Lung (tissue), 12 donors: ENCODE measurements around the gene MEGF10. TPM values are rescaled to one million over a fixed set of nuclear protein-coding genes. Genes with fewer than 3 reads are reported as not detected.
A peak's percentile ranks its signal among the peaks of the same experiment; 100 is the strongest.

ENCODE experiments used
- ATAC-seq: fragments of 200-7000 bp; cut with Tn5 transposase; one replicate; pipeline ENCODE4 v1.9.1; 2020; ENCODE audit warnings: moderate number of reproducible peaks; ENCODE audit not compliant: insufficient read depth, low FRiP score
- DNase-seq, 3 donors: peaks; one replicate each; pipeline ENCODE4 v3.0.0-alpha.2; 2013 to 2017
- H3K27ac ChIP-seq, 2 donors: one replicate each; pipeline ENCODE4 v1.5.1; 2013; ENCODE audit warnings: mild to moderate bottlenecking in 2 of 2, moderate library complexity in 2 of 2, control low read depth in 1 of 2, inconsistent platforms in 1 of 2, low read depth in 1 of 2, low read length in 1 of 2
- H3K27me3 ChIP-seq, 3 donors: one replicate each; pipeline ENCODE4 v1.5.1; 2013; ENCODE audit warnings: low read length in 2 of 3; ENCODE audit not compliant: control insufficient read depth in 3 of 3, insufficient read depth in 3 of 3
- H3K36me3 ChIP-seq, 4 donors: one replicate each; pipeline ENCODE4 v1.5.1; 2013; ENCODE audit warnings: low read length in 4 of 4, mild to moderate bottlenecking in 1 of 4, moderate library complexity in 1 of 4; ENCODE audit not compliant: control insufficient read depth in 4 of 4, insufficient read depth in 4 of 4
- H3K4me1 ChIP-seq, 5 donors: one replicate each; pipeline ENCODE4 v1.5.1; 2013; ENCODE audit warnings: low read length in 5 of 5, mild to moderate bottlenecking in 2 of 5, moderate library complexity in 1 of 5; ENCODE audit not compliant: control insufficient read depth in 5 of 5, insufficient read depth in 5 of 5
- H3K4me3 ChIP-seq: one replicate; pipeline ENCODE4 v1.5.1; 2013; ENCODE audit warnings: mild to moderate bottlenecking, control low read depth, moderate library complexity
- H3K9ac ChIP-seq, 2 donors: one replicate each; pipeline ENCODE4 v1.5.1; 2013; ENCODE audit warnings: low read length in 2 of 2, control low read depth in 1 of 2; ENCODE audit not compliant: insufficient read depth in 1 of 2
- H3K9me3 ChIP-seq, 4 donors: one replicate each; pipeline ENCODE4 v1.5.1; 2013; ENCODE audit warnings: low read length in 3 of 4, mild to moderate bottlenecking in 1 of 4, moderate library complexity in 1 of 4; ENCODE audit not compliant: control insufficient read depth in 4 of 4, insufficient read depth in 3 of 4
- WGBS, 2 donors: extraction: QIAGEN DNeasy Blood & Tissue Kit; methylation state at CpG; one replicate each; pipeline ENCODE4 v1.1.7; 2013; 5-methylcytosine and 5-hydroxymethylcytosine counted together
- polyA plus RNA-seq, 2 donors: library from polyadenylated mRNA; stranded (reverse); fragments of 200-250 nt; gene quantifications; one replicate each; pipeline ENCODE4 v1.2.1, GENCODE V29; 2013
- total RNA-seq, 2 donors: library from RNA; depleted of rRNA in 1 of 2; stranded (reverse); fragments of >200 nt in 1 of 2; gene quantifications; one replicate each; pipeline ENCODE4 v1.2.1, GENCODE V29; 2014 to 2021
- TF ChIP-seq, protein P1 (sequence below): IDR thresholded peaks from 2 replicates; pipeline ENCODE4 v1.5.1; 2012; ENCODE audit warnings: mild to moderate bottlenecking; ENCODE audit errors: control extremely low read depth, extremely low read depth
- donor health status: control.
- donor health status: control.
- donor health status: Bipolar disorder and iron deficiency.
- donor health status: healthy.
- donor health status: DM: yes; HTN: yes; CAD: no.

The MEGF10 gene
- total and polyA plus RNA-seq, 4 donors, result 0.02 to 0.82 (median 0.12) TPM

GRCh38 chr5:127492854-127493738 is 202.5 kb downstream of the MEGF10 start:
- DNase-seq (peak in 2 of 3 donors; percentile 75 to 81), ATAC-seq (no peak)
- H3K36me3 ChIP-seq, result no peaks in the 10 kb centered on the region
- no peaks in the 10 kb centered on the region for H3K4me1 ChIP-seq
- H3K27ac ChIP-seq, result no peak overlapping the region
- H3K27me3 ChIP-seq, result peaks cover 0 to 18% (median 16%) of the 10 kb centered on the region in 3 donors
- 67 to 73% methylated on average over 3 of the region's 3 CpGs for WGBS, 2 donors
- TF ChIP-seq, protein P1, sequence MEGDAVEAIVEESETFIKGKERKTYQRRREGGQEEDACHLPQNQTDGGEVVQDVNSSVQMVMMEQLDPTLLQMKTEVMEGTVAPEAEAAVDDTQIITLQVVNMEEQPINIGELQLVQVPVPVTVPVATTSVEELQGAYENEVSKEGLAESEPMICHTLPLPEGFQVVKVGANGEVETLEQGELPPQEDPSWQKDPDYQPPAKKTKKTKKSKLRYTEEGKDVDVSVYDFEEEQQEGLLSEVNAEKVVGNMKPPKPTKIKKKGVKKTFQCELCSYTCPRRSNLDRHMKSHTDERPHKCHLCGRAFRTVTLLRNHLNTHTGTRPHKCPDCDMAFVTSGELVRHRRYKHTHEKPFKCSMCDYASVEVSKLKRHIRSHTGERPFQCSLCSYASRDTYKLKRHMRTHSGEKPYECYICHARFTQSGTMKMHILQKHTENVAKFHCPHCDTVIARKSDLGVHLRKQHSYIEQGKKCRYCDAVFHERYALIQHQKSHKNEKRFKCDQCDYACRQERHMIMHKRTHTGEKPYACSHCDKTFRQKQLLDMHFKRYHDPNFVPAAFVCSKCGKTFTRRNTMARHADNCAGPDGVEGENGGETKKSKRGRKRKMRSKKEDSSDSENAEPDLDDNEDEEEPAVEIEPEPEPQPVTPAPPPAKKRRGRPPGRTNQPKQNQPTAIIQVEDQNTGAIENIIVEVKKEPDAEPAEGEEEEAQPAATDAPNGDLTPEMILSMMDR, result peak; percentile 34
- H3K9ac ChIP-seq, result no peak overlapping the region
- no peaks in the 10 kb centered on the region for H3K9me3 ChIP-seq
- no peak overlapping the region for H3K4me3 ChIP-seq

GRCh38 chr5:127498548-127498947 is 208.0 kb downstream of the MEGF10 start:
- no peak for ATAC-seq
- Histone ChIP-seq H3K36me3 (no peaks in the 10 kb centered on the region), H3K4me3 (no peak overlapping the region), H3K27ac (no peak overlapping the region), H3K4me1 (no peaks in the 10 kb centered on the region), H3K9ac (no peak overlapping the region), H3K27me3 (peaks cover 0 to 9% (median 3%) of the 10 kb centered on the region in 3 donors), H3K9me3 (no peaks in the 10 kb centered on the region)
- WGBS, 2 donors, result 77% methylated on average over 1 of the region's 1 CpG
- TF ChIP-seq, protein P1, result no peak
- no peak for DNase-seq

DNA sequence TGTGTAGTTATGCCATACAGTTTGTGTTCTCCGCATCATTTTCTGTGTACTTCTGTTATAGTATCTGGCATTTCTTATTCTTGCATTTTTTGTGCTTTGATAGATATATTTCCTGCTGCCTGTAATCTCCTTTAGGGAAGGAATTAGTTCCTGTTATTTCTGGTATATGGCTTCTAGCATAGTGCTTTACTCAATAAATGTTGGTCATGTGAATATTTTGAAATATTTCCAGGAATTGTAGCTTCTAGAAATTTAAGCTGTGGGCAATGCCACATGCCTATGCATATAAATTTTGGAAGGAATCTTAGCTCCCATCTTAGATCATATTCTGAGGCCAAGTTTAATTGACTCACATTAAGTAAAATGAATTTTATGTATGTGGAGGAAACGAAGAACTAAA is 215.3 kb downstream of the MEGF10 start:
- no peaks in the 10 kb centered on the region for H3K9me3 ChIP-seq
- no peaks in the 10 kb centered on the region for H3K4me1 ChIP-seq
- no peak overlapping the region for H3K4me3 ChIP-seq
- H3K36me3 ChIP-seq, result no peaks in the 10 kb centered on the region
- peak; percentile 11 for ATAC-seq
- 80 to 84% methylated on average over 2 of the region's 2 CpGs for WGBS, 2 donors
- no peaks in the 10 kb centered on the region for H3K27me3 ChIP-seq
- H3K9ac ChIP-seq, result no peak overlapping the region
- TF ChIP-seq, protein P1, result no peak
- H3K27ac ChIP-seq, result no peak overlapping the region
- DNase-seq, result no peak
